GM12865 (cell line): ENCODE data around the gene NUAK2.

ENCODE experiments used
- DNase-seq: peaks from one replicate; pipeline ENCODE4 v3.0.0; 2010; ENCODE audit warnings: low read depth
- H3K4me3 ChIP-seq: 2 replicates; pipeline ENCODE4 v1.5.1; 2011; ENCODE audit warnings: mild to moderate bottlenecking, low read depth, low read length, control low read depth
- TF ChIP-seq, protein P1 (sequence below): IDR thresholded peaks from 2 replicates; pipeline ENCODE4 v1.5.1; 2011; ENCODE audit warnings: low read length, control low read depth, low read depth, inconsistent platforms; ENCODE audit not compliant: insufficient read depth; ENCODE audit errors: missing control alignments

NUAK2 gene

DNA sequence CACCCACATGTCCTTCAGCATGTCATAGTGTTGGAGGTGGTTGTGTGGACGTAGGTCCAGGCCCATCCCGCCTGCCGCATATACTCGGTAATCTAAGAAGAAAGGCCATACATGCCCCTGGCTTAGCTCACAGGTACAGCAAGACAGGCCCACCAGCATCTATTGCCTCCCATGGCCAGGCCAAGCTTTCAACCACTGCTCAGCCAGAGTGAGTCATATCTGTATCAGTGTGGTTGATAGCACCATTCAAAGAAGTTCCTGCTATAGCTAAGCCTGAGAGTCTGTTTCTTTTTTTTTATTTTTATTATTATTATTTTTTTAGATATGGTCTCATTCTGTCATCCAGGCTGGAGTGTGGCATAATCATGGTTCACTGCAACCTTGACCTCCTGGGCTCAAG is 18.2 kb upstream of the NUAK2 start:
- DNase-seq: peak; percentile 71
- H3K4me3 ChIP-seq: no peak overlapping the region
- TF ChIP-seq, protein P1, sequence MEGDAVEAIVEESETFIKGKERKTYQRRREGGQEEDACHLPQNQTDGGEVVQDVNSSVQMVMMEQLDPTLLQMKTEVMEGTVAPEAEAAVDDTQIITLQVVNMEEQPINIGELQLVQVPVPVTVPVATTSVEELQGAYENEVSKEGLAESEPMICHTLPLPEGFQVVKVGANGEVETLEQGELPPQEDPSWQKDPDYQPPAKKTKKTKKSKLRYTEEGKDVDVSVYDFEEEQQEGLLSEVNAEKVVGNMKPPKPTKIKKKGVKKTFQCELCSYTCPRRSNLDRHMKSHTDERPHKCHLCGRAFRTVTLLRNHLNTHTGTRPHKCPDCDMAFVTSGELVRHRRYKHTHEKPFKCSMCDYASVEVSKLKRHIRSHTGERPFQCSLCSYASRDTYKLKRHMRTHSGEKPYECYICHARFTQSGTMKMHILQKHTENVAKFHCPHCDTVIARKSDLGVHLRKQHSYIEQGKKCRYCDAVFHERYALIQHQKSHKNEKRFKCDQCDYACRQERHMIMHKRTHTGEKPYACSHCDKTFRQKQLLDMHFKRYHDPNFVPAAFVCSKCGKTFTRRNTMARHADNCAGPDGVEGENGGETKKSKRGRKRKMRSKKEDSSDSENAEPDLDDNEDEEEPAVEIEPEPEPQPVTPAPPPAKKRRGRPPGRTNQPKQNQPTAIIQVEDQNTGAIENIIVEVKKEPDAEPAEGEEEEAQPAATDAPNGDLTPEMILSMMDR: no peak

DNA sequence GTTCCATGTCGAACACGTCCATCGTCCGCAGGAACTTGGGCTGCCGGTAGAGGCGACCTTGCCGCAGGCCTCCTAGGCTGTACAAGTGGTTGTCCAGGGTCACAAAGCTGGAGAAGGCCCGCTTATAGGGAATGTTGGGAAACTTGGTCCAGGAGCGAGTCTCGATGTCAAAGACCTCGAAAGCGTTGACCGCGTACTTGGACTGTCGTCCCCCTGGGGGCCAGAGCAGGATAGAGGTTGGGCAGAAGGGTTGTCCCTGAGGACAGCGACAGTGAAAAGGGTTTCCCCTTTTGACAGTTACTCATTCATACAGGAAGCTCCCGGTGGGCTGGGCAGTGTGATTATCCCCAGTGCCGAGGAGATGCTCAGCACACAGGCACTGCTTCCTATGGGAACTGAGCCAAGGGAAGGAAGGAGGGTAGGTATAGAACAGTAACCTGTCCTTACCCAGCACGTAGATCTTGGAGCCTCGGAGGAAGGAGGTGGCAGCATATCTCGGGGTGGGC is 17.7 kb upstream of the NUAK2 start:
- no peak overlapping the region for H3K4me3 ChIP-seq
- TF ChIP-seq, protein P1: no peak
- no peak for DNase-seq

DNA sequence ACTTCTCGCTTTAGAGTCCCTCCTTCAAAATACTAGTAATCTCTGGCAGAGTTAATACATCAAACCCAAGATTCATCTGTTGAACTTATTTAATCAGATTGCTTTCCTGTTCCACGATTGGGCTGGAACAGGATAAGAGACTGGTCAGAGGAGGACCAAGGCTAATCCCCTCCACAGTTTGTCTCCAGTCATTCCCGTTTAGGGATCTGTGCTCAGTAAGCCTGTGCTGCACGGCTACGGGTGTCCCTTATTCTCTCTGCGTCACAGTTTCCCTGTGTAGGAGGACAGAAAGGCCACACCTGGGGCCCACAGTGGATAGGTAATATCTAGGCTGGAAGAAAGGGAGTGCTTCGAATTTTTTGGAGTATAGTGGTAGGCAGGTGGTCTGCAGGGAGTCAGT is 16.5 kb upstream of the NUAK2 start:
- DNase-seq: no peak
- no peak overlapping the region for H3K4me3 ChIP-seq
- TF ChIP-seq, protein P1: no peak

DNA sequence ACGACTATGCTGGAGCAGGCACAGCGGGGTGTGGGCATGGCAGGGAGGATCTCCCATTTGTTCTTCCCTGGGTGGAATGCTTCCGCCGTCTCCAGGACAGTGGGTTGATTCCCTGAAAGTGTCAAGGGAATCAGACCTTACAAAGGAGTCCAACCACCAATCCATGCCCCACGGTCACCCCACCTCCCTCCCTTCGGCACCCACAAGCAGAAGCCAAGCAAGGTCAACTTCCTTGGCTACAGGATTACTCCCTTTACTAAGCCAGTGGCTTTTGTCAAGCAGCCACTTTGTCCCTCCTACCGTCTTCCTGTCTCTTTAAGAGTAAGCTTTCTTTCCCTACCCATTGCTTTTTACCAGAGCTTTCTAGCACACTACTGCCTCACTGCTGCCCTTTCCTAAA is 15.9 kb upstream of the NUAK2 start:
- DNase-seq: no peak
- H3K4me3 ChIP-seq: no peak overlapping the region
- TF ChIP-seq, protein P1: no peak

DNA sequence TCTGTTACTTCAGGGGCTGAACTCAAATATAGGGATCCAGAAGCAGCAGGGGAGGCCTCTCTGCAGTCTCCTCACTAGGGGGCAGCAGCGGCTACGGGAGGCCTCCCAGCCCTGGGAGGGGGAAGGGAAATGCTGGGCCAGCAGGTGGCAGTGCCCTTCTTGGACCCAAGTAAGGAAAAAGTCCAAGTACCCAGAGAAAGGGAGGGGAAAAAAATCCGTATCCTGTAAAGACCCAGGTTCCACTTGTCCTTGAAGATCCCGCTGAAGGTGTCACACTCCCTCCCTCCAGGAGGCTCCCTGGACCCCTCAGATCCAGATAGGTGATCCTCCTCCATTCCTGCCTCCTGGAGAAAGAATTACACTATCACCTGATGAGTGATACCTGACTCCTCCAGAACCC is 14.1 kb upstream of the NUAK2 start:
- no peak overlapping the region for H3K4me3 ChIP-seq
- peak; percentile 73 for DNase-seq
- TF ChIP-seq, protein P1: peak; percentile 93

DNA sequence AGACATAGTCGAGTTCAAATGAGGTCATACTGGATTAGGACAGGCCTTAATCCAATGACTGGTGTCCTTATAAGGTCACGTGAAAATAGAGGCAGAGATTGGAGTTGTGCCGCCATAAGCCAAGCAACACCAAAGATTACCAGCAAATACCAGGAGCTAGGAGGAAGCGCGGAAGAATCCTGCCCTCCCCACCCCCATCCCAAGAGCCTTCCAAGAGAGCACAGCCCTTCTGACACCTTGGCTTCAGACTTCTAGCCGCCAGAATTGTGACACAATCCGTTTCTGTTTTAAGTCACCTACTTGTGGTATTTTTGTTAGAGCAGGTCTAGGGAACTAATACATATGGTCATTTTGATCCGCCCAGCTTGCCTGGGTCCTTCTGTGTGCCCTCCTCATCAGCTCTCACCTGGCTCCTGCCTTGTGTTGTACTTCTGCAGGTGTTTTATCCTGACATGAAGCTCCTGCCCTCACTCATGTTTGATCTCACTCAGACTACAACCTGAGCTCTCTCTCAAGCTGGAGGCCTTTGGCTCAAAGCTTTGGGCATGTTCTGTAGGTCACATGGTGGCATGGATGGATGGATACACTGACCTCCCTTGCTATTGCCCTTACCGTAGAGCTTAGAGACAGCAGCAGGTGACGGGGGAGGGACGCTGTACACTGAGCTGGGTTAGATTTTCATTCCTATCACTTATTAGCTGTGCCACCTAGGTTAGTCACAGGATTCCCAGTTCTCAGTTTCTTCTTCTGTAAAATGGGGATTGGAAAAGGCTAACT is 10.7 kb upstream of the NUAK2 start:
- H3K4me3 ChIP-seq: no peak overlapping the region
- DNase-seq: no peak
- TF ChIP-seq, protein P1: no peak

DNA sequence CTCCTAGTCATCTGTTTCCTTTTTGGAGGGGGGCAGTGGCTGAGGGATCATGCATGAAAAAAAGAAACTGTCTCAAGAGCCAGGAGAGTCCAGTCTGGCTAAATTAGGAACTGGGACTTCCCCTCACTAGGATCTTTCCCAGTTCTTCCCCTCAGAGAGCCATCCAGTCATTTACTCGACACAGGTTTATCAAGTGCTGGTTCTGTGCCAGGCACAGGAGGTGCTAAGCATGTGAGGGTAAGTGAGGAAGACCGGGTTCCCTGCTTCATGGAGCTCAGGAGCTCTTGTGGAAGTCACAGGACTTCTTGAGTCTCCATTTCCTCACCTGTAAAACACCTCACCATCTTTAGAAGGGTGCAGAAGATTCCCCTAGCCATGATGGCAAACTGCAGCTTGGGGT is 8.6 kb upstream of the NUAK2 start:
- H3K4me3 ChIP-seq: no peak overlapping the region
- TF ChIP-seq, protein P1: no peak
- no peak for DNase-seq
